ENCODE results near the gene NKAIN2.

NKAIN2 gene

DNA sequence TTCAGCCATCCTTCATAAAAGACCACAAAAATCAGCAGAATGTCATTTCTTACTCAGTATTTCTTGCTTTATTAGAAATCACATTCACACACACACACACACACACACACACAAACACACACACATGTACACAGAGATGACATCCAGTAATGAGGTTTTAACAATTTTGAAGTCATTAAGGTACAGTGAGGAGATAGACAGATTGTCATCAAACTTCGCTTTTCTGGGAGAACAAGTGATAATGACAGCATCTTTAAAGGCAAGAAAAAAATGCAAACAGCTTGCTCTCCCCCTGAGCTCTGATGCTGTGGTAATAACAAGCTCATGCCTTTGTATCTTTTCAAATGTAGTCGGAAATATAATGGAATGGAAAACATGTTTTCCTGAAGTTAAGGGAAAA is 974.2 kb downstream of the NKAIN2 start:
- no peak for DNase-seq (ENCODE audit: low read depth)
- no peaks in the 10 kb centered on the region for H3K27me3 ChIP-seq (replicated peaks; ENCODE audit: control insufficient read depth, insufficient read depth, low read length)
- no peaks in the 10 kb centered on the region for H3K9me3 ChIP-seq (ENCODE audit: control insufficient read depth, low read length)
- no peak overlapping the region for H3K4me3 ChIP-seq (ENCODE audit: low read length)
- H3K36me3 ChIP-seq (ENCODE audit: control insufficient read depth, insufficient read depth, low read length, severe bottlenecking) = no peaks in the 10 kb centered on the region
- H3K9ac ChIP-seq (ENCODE audit: low read length) = no peak overlapping the region
- no peaks in the 10 kb centered on the region for H3K4me1 ChIP-seq (ENCODE audit: control insufficient read depth, insufficient read depth, low read length)

DNA sequence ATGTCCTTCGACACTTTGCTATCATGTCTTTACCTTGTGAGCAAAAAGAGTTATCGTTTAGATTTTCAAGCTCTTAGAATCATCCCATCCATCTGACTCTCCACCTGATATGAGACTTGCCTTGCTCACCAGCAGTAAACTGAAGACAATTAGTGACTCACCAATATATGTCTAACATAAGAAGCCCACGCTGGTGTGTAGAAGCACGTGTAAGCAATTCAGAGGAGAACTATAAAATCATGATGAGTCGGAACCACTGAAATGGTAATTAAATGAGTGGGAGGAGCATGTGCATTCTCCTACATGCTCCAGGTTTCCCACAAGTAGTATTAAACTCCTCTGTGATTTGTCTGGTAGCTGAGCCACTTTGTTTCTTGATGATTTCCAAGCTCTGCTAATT is 977.0 kb downstream of the NKAIN2 start:
- Histone ChIP-seq H3K4me3 (ENCODE audit: low read length) (no peak overlapping the region), H3K27me3 (replicated peaks; ENCODE audit: control insufficient read depth, insufficient read depth, low read length) (no peaks in the 10 kb centered on the region), H3K9me3 (ENCODE audit: control insufficient read depth, low read length) (no peaks in the 10 kb centered on the region), H3K4me1 (ENCODE audit: control insufficient read depth, insufficient read depth, low read length) (no peaks in the 10 kb centered on the region), H3K9ac (ENCODE audit: low read length) (no peak overlapping the region), H3K36me3 (ENCODE audit: control insufficient read depth, insufficient read depth, low read length, severe bottlenecking) (no peaks in the 10 kb centered on the region)
- DNase-seq (ENCODE audit: low read depth) = no peak

DNA sequence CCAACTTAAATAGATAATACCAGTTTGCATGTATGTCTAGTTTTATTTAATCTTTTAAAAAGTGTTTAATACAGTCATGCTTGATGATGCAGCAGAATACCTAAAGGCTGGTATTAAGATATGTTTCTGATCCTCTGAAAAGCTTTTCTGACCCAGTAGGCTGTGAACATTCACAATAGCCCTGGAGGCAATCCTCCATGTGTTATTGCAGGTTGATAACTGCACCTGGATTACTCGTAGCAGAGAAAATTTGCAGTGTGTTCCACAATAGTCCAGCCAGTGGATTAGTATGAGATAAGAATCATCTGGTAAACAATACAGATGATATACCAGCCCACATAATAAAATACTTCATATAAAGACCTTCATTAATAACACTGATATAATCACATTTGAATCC is 979.7 kb downstream of the NKAIN2 start:
- no peaks in the 10 kb centered on the region for H3K36me3 ChIP-seq (ENCODE audit: control insufficient read depth, insufficient read depth, low read length, severe bottlenecking)
- no peaks in the 10 kb centered on the region for H3K9me3 ChIP-seq (ENCODE audit: control insufficient read depth, low read length)
- H3K4me3 ChIP-seq (ENCODE audit: low read length) = no peak overlapping the region
- H3K9ac ChIP-seq (ENCODE audit: low read length) = no peak overlapping the region
- H3K27me3 ChIP-seq (replicated peaks; ENCODE audit: control insufficient read depth, insufficient read depth, low read length) = no peaks in the 10 kb centered on the region
- no peak for DNase-seq (ENCODE audit: low read depth)
- H3K4me1 ChIP-seq (ENCODE audit: control insufficient read depth, insufficient read depth, low read length) = no peaks in the 10 kb centered on the region

DNA sequence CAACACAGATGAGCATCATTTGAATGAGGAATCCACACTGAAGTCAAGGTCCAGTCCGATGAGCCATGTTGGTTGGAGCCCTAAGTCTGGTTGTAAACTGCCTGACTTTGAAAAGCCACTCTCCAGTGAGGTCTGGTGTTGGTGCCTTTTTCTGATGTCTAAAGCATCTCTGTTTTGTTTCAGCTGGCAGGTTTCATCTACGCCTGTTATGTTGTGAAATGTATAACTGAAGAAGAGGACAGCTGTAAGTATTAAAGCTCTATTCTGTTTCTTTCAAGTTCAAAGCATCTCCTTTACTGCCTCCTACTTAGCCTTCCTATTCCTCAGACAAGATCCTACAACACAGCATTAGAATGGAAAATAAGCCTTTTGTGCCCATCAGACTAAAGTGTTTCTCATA is 987.5 kb downstream of the NKAIN2 start:
- H3K4me3 ChIP-seq (ENCODE audit: low read length) = no peak overlapping the region
- H3K27me3 ChIP-seq (replicated peaks; ENCODE audit: control insufficient read depth, insufficient read depth, low read length) = no peaks in the 10 kb centered on the region
- no peaks in the 10 kb centered on the region for H3K9me3 ChIP-seq (ENCODE audit: control insufficient read depth, low read length)
- no peak overlapping the region for H3K9ac ChIP-seq (ENCODE audit: low read length)
- DNase-seq (ENCODE audit: low read depth) = no peak
- no peaks in the 10 kb centered on the region for H3K4me1 ChIP-seq (ENCODE audit: control insufficient read depth, insufficient read depth, low read length)
- no peaks in the 10 kb centered on the region for H3K36me3 ChIP-seq (ENCODE audit: control insufficient read depth, insufficient read depth, low read length, severe bottlenecking)

DNA sequence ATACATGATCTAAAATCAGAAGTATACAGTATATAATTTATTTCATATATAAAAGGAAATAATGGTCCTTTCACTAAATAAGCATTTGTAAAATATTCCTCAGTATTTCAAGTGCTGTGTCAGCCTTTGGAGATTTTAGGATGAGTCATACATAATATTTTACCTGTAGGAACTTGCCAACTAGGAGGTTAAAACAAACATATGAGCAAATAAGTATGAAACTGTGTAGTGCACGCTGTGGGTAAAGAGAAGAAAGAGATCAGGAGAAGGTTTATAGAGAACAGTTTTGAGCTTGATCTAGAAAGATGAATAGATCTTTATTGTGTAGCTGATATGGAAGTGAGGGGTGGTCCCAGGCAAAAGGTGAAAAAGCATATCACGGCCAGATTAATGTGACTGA is 988.7 kb downstream of the NKAIN2 start:
- no peaks in the 10 kb centered on the region for H3K27me3 ChIP-seq (replicated peaks; ENCODE audit: control insufficient read depth, insufficient read depth, low read length)
- no peaks in the 10 kb centered on the region for H3K4me1 ChIP-seq (ENCODE audit: control insufficient read depth, insufficient read depth, low read length)
- no peak overlapping the region for H3K4me3 ChIP-seq (ENCODE audit: low read length)
- H3K36me3 ChIP-seq (ENCODE audit: control insufficient read depth, insufficient read depth, low read length, severe bottlenecking) = no peaks in the 10 kb centered on the region
- no peak for DNase-seq (ENCODE audit: low read depth)
- H3K9ac ChIP-seq (ENCODE audit: low read length) = no peak overlapping the region
- H3K9me3 ChIP-seq (ENCODE audit: control insufficient read depth, low read length) = no peaks in the 10 kb centered on the region

DNA sequence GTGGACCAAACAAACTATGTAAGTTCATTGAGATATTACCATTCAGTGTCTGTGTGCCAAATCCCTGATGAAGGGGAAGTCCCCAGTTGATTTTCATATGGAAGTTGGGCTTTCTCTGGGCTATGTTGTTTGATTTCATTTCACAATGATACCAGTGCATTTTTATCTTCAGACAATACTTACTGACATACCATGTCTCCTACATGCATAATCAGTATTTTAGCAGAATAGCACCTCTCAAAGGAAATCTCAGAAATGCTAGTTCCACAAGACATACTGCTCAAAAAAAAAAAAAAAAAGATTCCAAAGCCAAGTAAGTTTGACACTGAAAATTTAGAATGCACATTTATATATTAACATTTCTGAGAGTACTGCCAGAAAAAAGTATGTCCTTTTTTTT is 989.7 kb downstream of the NKAIN2 start:
- Histone ChIP-seq H3K4me3 (ENCODE audit: low read length) (no peak overlapping the region), H3K27me3 (replicated peaks; ENCODE audit: control insufficient read depth, insufficient read depth, low read length) (no peaks in the 10 kb centered on the region), H3K9ac (ENCODE audit: low read length) (no peak overlapping the region), H3K4me1 (ENCODE audit: control insufficient read depth, insufficient read depth, low read length) (no peaks in the 10 kb centered on the region), H3K9me3 (ENCODE audit: control insufficient read depth, low read length) (no peaks in the 10 kb centered on the region), H3K36me3 (ENCODE audit: control insufficient read depth, insufficient read depth, low read length, severe bottlenecking) (no peaks in the 10 kb centered on the region)
- DNase-seq (ENCODE audit: low read depth) = no peak

DNA sequence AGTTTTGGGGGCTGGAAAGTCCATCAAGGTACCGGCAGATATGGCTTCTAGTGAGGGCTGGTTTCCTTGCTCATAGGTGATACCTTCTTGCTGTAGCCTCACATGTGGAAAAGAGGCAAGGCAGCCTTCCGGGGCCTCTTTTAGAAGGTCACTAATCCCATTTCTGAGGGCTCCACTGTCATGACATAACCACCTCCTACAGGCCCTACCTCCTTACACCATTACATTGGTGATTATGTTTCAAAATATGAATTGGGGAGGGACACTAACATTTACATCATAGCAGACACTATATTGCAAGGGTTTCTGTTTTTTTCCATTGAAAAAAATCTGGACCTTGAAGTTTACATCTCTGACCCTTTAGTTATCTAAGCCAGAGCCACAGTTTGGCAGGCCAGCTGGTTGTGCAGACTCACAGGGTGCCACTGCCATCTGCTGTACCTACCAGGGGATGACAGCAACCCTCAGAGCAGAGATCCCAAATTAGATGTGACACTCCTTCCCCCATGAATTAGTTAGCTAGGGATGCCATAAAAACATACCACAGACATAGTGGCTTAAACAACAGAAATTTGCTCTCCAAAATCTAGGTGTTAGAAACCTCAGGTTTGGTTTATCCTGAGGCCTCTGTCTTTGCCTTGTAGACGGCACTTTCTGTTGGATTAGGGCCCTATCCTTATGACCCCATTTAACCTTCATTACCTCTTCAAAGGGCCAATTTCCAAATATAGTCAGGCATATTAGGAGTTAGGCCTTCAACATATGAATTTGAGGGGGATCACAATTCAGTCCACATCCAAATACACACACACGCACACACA is 992.2 kb downstream of the NKAIN2 start:
- H3K9me3 ChIP-seq (ENCODE audit: control insufficient read depth, low read length) = no peaks in the 10 kb centered on the region
- no peaks in the 10 kb centered on the region for H3K36me3 ChIP-seq (ENCODE audit: control insufficient read depth, insufficient read depth, low read length, severe bottlenecking)
- H3K4me3 ChIP-seq (ENCODE audit: low read length) = no peak overlapping the region
- peak; percentile 13 for DNase-seq (ENCODE audit: low read depth)
- no peaks in the 10 kb centered on the region for H3K27me3 ChIP-seq (replicated peaks; ENCODE audit: control insufficient read depth, insufficient read depth, low read length)
- H3K9ac ChIP-seq (ENCODE audit: low read length) = no peak overlapping the region
- no peaks in the 10 kb centered on the region for H3K4me1 ChIP-seq (ENCODE audit: control insufficient read depth, insufficient read depth, low read length)

DNA sequence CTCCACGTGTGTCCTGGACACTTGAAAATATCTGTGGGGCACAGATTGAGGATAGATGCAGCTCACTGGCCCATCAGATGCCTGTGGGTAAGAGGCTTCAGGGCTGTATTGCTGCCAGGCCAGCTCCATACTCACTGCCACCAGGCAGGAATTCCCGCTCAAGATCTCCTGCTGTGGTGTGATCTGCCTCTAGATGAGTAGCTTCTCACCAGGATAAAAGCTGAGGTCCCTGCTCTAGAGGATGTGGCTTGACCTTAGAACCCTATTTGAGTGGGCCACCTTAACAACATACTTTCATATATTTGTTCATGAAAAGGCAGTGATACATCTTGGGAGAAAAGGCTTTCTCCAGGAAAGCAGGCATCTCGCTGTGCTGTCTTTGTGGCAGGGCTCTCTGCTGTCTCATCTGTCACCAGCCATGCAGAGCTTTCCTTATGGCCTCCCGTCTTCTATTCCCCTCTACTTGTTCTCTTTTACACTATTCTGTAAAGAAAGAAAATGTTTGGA is 992.9 kb downstream of the NKAIN2 start:
- no peaks in the 10 kb centered on the region for H3K9me3 ChIP-seq (ENCODE audit: control insufficient read depth, low read length)
- H3K9ac ChIP-seq (ENCODE audit: low read length) = no peak overlapping the region
- no peaks in the 10 kb centered on the region for H3K27me3 ChIP-seq (replicated peaks; ENCODE audit: control insufficient read depth, insufficient read depth, low read length)
- no peaks in the 10 kb centered on the region for H3K36me3 ChIP-seq (ENCODE audit: control insufficient read depth, insufficient read depth, low read length, severe bottlenecking)
- no peak overlapping the region for H3K4me3 ChIP-seq (ENCODE audit: low read length)
- DNase-seq (ENCODE audit: low read depth) = no peak
- H3K4me1 ChIP-seq (ENCODE audit: control insufficient read depth, insufficient read depth, low read length) = no peaks in the 10 kb centered on the region

DNA sequence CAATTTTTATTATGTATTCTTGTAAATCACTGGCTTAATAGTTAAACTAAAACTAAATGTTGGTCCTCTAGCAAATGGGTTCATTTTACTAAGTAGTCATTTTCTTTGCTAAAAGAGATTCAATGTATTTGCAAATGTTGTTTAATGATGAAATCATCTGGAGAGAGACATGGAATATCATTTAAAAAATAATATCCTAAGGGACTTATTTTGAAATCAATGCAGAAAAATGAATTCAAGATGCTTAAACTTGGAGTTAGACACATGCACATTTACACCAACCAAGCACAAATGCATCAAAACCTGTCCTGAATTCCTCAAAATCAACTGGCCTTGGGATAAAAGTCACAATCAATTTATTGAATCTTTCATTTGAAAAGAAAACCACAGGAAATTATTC is 993.6 kb downstream of the NKAIN2 start:
- Histone ChIP-seq H3K9ac (ENCODE audit: low read length) (no peak overlapping the region), H3K4me3 (ENCODE audit: low read length) (no peak overlapping the region), H3K4me1 (ENCODE audit: control insufficient read depth, insufficient read depth, low read length) (no peaks in the 10 kb centered on the region), H3K36me3 (ENCODE audit: control insufficient read depth, insufficient read depth, low read length, severe bottlenecking) (no peaks in the 10 kb centered on the region), H3K27me3 (replicated peaks; ENCODE audit: control insufficient read depth, insufficient read depth, low read length) (peaks cover under 1% of the 10 kb centered on the region), H3K9me3 (ENCODE audit: control insufficient read depth, low read length) (no peaks in the 10 kb centered on the region)
- peak; percentile 4 for DNase-seq (ENCODE audit: low read depth)

DNA sequence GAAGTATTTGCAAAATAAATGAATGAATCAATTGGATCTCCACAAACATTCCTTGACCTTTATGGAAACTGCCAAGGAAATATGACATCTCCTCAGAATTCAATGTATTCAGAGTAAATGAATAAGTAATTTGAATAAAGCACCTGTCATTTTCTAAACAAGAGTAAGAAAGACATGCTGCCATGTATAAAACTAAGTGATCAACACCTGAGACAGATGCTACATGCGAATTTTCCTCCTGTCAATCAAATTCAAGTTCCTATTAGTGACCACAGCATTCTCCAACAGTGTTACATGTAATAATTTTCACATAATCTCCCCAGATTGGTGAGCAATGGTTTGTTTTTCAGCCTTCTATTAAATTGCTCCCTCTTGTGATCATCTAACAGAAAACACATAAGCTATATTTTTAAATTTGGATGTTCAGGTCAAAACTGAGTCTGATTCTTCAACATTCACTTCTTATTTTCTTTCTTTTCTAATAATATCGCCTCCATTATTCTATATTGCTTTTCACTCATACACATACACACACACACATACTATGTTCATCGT is 995.4 kb downstream of the NKAIN2 start:
- Histone ChIP-seq H3K9ac (ENCODE audit: low read length) (no peak overlapping the region), H3K36me3 (ENCODE audit: control insufficient read depth, insufficient read depth, low read length, severe bottlenecking) (no peaks in the 10 kb centered on the region), H3K27me3 (replicated peaks; ENCODE audit: control insufficient read depth, insufficient read depth, low read length) (peaks cover 2% of the 10 kb centered on the region), H3K4me1 (ENCODE audit: control insufficient read depth, insufficient read depth, low read length) (no peaks in the 10 kb centered on the region), H3K9me3 (ENCODE audit: control insufficient read depth, low read length) (no peaks in the 10 kb centered on the region), H3K4me3 (ENCODE audit: low read length) (no peak overlapping the region)
- peak; percentile 8 for DNase-seq (ENCODE audit: low read depth)

DNA sequence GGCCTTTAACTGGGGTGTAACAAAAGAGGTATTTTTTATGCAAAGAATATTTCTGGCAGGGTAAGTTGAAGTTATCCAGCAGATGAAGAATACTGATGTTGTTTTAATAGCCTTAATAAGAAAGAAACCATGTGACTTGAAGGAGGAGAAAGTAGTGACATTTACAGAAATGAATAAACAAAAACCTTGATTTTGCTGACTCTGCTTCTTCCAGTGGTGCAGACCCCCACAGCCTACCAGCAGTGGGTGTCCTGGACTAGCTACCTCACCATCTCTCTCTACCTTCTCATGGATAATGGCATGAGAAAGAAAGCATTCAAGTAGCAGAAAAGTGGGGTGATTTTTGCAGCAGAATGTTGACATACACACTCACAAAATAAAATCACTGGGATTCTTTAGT is 996.0 kb downstream of the NKAIN2 start:
- peaks cover 2% of the 10 kb centered on the region for H3K27me3 ChIP-seq (replicated peaks; ENCODE audit: control insufficient read depth, insufficient read depth, low read length)
- no peak overlapping the region for H3K4me3 ChIP-seq (ENCODE audit: low read length)
- H3K36me3 ChIP-seq (ENCODE audit: control insufficient read depth, insufficient read depth, low read length, severe bottlenecking) = no peaks in the 10 kb centered on the region
- H3K4me1 ChIP-seq (ENCODE audit: control insufficient read depth, insufficient read depth, low read length) = no peaks in the 10 kb centered on the region
- no peak for DNase-seq (ENCODE audit: low read depth)
- H3K9ac ChIP-seq (ENCODE audit: low read length) = no peak overlapping the region
- no peaks in the 10 kb centered on the region for H3K9me3 ChIP-seq (ENCODE audit: control insufficient read depth, low read length)
